ENCODE data around the gene CERK. TPM values are rescaled to one million over a fixed set of nuclear protein-coding genes. Genes with fewer than 3 reads are reported as not detected.

The CERK gene
- total RNA-seq, 1 experiment from 2014 or later, result 45.6 TPM

- TF ChIP-seq SP1 (CRISPR knock-in tag; conservative IDR thresholded peaks at IDR 0.05) (no peak), TCF7 (CRISPR knock-in tag; IDR thresholded peaks at IDR 0.05; ENCODE audit: low read depth) (no peak), GABPB1 (CRISPR knock-in tag; IDR thresholded peaks at IDR 0.05) (no peak), ATF2 (CRISPR knock-in tag; IDR thresholded peaks at IDR 0.05; ENCODE audit: borderline replicate concordance, low read depth) (no peak), NR1H2 (CRISPR knock-in tag; IDR thresholded peaks at IDR 0.05) (no peak), HMGXB4 (CRISPR knock-in tag; IDR thresholded peaks at IDR 0.05) (no peak), ARID4B (CRISPR knock-in tag; IDR thresholded peaks at IDR 0.05; ENCODE audit: borderline replicate concordance) (no peak), ELF4 (CRISPR knock-in tag; IDR thresholded peaks at IDR 0.05; ENCODE audit: low read depth) (no peak)
- TF ChIP-seq, protein P1, sequence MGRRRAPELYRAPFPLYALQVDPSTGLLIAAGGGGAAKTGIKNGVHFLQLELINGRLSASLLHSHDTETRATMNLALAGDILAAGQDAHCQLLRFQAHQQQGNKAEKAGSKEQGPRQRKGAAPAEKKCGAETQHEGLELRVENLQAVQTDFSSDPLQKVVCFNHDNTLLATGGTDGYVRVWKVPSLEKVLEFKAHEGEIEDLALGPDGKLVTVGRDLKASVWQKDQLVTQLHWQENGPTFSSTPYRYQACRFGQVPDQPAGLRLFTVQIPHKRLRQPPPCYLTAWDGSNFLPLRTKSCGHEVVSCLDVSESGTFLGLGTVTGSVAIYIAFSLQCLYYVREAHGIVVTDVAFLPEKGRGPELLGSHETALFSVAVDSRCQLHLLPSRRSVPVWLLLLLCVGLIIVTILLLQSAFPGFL (CRISPR knock-in tag; IDR thresholded peaks at IDR 0.05; ENCODE audit: borderline replicate concordance), result no peak
- TF ChIP-seq, protein P2, sequence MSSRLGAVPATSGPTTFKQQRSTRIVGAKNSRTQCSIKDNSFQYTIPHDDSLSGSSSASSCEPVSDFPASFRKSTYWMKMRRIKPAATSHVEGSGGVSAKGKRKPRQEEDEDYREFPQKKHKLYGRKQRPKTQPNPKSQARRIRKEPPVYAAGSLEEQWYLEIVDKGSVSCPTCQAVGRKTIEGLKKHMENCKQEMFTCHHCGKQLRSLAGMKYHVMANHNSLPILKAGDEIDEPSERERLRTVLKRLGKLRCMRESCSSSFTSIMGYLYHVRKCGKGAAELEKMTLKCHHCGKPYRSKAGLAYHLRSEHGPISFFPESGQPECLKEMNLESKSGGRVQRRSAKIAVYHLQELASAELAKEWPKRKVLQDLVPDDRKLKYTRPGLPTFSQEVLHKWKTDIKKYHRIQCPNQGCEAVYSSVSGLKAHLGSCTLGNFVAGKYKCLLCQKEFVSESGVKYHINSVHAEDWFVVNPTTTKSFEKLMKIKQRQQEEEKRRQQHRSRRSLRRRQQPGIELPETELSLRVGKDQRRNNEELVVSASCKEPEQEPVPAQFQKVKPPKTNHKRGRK (CRISPR knock-in tag; IDR thresholded peaks at IDR 0.05; ENCODE audit: borderline replicate concordance), result no peak
Observed at GRCh38 chr22:46666577-46667244, 71.3 kb downstream of the CERK start (continued).

GRCh38 chr22:46665751-46666280 is 72.2 kb downstream of the CERK start:
- ChIA-PET CTCF (interaction anchor here (0.6 to 2.2 kb wide), 3 partner anchors 102 to 298 kb away, joined by 3 to 12 read pairs (median 5); no protein-coding TSS in a partner anchor), POLR2A (no interaction called here)
- Mint-ChIP-seq H3K9me3 (no peaks in the 10 kb centered on the region), H3K36me3 (peaks cover 3% of the 10 kb centered on the region; the same call in 1 of the 2 replicates), H3K27ac (no peak overlapping the region), H3K4me1 (no peaks in the 10 kb centered on the region), H3K4me3 (no peak overlapping the region), H3K27me3 (ENCODE audit: low read depth) (no peaks in the 10 kb centered on the region)
- DNase-seq (ENCODE audit: low spot score) (no peak), ATAC-seq (no peak)
- no peak for TF ChIP-seq GTF2I (CRISPR knock-in tag; conservative IDR thresholded peaks at IDR 0.05)
- TF ChIP-seq ZNF263 (CRISPR knock-in tag; IDR thresholded peaks at IDR 0.05; ENCODE audit: low read depth), result no peak
- no peak for TF ChIP-seq ZNF671 (CRISPR knock-in tag; IDR thresholded peaks at IDR 0.05)
- TF ChIP-seq, protein P3, sequence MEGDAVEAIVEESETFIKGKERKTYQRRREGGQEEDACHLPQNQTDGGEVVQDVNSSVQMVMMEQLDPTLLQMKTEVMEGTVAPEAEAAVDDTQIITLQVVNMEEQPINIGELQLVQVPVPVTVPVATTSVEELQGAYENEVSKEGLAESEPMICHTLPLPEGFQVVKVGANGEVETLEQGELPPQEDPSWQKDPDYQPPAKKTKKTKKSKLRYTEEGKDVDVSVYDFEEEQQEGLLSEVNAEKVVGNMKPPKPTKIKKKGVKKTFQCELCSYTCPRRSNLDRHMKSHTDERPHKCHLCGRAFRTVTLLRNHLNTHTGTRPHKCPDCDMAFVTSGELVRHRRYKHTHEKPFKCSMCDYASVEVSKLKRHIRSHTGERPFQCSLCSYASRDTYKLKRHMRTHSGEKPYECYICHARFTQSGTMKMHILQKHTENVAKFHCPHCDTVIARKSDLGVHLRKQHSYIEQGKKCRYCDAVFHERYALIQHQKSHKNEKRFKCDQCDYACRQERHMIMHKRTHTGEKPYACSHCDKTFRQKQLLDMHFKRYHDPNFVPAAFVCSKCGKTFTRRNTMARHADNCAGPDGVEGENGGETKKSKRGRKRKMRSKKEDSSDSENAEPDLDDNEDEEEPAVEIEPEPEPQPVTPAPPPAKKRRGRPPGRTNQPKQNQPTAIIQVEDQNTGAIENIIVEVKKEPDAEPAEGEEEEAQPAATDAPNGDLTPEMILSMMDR (IDR thresholded peaks at IDR 0.05), result no peak

Data from WTC11 (cell line).